Panc1 (cell line): ENCODE results near the gene CLEC12A. TPM values are rescaled to one million over a fixed set of nuclear protein-coding genes. Genes with fewer than 3 reads are reported as not detected.

Source experiments
- ATAC-seq: fragments of 200-7000 bp; cut with Tn5 transposase; 2 replicates; pipeline ENCODE4 v1.9.1; 2020; ENCODE audit warnings: mild to moderate bottlenecking, moderate library complexity
- BruUV-seq: library from RNA; stranded (reverse); fragments of 400-500 nt; replicated peaks from 2 replicates; lab custom pipeline; 2021; lab: Mats Ljungman, UMichigan
- CTCF ChIA-PET: fragments of 300-600 bp; sonication (Branson Sonifier 250); formaldehyde crosslinking; loops from one replicate; lab custom pipeline; 2022; ENCODE audit warnings: antibody characterized with exemption; lab: Charles Lee
- POLR2A ChIA-PET: fragments of 300-600 bp; sonication (Branson Sonifier 250); formaldehyde crosslinking; loops from one replicate; lab custom pipeline; 2022; ENCODE audit warnings: antibody characterized with exemption; lab: Charles Lee
- DNase-seq: peaks from one replicate; pipeline ENCODE4 v3.0.0-alpha.2; 2010; ENCODE audit warnings: low read depth, low spot score
- H3K27ac ChIP-seq: 2 replicates; pipeline ENCODE4 v1.5.1; 2011; ENCODE audit warnings: mild to moderate bottlenecking, low read length, inconsistent platforms
- H3K27me3 ChIP-seq: fragments of 200-500 bp; sonication (Bioruptor generic); 2 replicates; pipeline ENCODE4 v1.6.0; 2014; ENCODE audit warnings: low read length, inconsistent platforms; ENCODE audit not compliant: control insufficient read depth, insufficient read depth
- H3K36me3 ChIP-seq: fragments of 200-500 bp; sonication (Bioruptor generic); 2 replicates; pipeline ENCODE4 v1.5.1; 2014; ENCODE audit warnings: inconsistent platforms, mild to moderate bottlenecking, low read length, moderate library complexity; ENCODE audit not compliant: control insufficient read depth, insufficient read depth
- H3K4me1 ChIP-seq: 2 replicates; pipeline ENCODE4 v1.5.1; 2011; ENCODE audit warnings: inconsistent platforms, mild to moderate bottlenecking, low read length, moderate library complexity; ENCODE audit not compliant: control insufficient read depth, insufficient read depth
- H3K4me3 ChIP-seq, 2 experiments: 2 replicates each; pipeline ENCODE4 v1.5.1; 2011 to 2012; ENCODE audit warnings: low read depth in 2 of 2, low read length in 2 of 2, mild to moderate bottlenecking in 2 of 2, inconsistent platforms in 1 of 2, moderate library complexity in 1 of 2
- H3K9me3 ChIP-seq: fragments of 200-500 bp; sonication (Bioruptor generic); 2 replicates; pipeline ENCODE4 v1.5.1; 2014; ENCODE audit warnings: low read depth, mild to moderate bottlenecking, inconsistent platforms, low read length, moderate library complexity; ENCODE audit not compliant: control insufficient read depth, insufficient read depth
- POLR2AphosphoS5 ChIP-seq: IDR thresholded peaks from 2 replicates; pipeline ENCODE4 v1.6.1; 2012; ENCODE audit warnings: mild to moderate bottlenecking, low read depth, low read length, moderate library complexity
- SIN3A ChIP-seq: IDR thresholded peaks from 2 replicates; pipeline ENCODE4 v1.6.1; 2012; ENCODE audit warnings: low read depth, mild to moderate bottlenecking, low read length, moderate library complexity, borderline replicate concordance; ENCODE audit not compliant: insufficient read depth
- TCF7L2 ChIP-seq: IDR thresholded peaks from 2 replicates; pipeline ENCODE4 v1.6.1; 2011; ENCODE audit warnings: mild to moderate bottlenecking, low read depth, low read length, inconsistent platforms
- in situ Hi-C: cut with HindIII; loops from 2 replicates; pipeline ENCODE4 v1.10.0; 2016; ENCODE audit warnings: low sequenced_read_pairs, low pct_unique_long_range_greater_than_20kb
- intact Hi-C: fragments of 100-400 bp; cut with micrococcal nuclease; formaldehyde crosslinking; loops from one replicate; pipeline ENCODE4 v1.10.0; 2022; ENCODE audit not compliant: unreplicated experiment
- total RNA-seq: library from RNA; stranded (reverse); gene quantifications from one replicate; pipeline ENCODE4 v1.2.1, GENCODE V29; 2021; ENCODE audit not compliant: unreplicated experiment
- TF ChIP-seq, protein P1 (sequence below): fragments of 450-650 bp; IDR thresholded peaks from 2 replicates; pipeline ENCODE4 v1.5.1; 2017; ENCODE audit warnings: mild to moderate bottlenecking
- TF ChIP-seq, protein P2 (sequence below), 2 experiments: IDR thresholded peaks; 2 replicates each; pipeline ENCODE4 v1.6.1; 2011 to 2012; ENCODE audit warnings: low read depth in 2 of 2, control low read depth in 1 of 2, low read length in 1 of 2, mild to moderate bottlenecking in 1 of 2, moderate library complexity in 1 of 2; ENCODE audit not compliant: insufficient read depth in 1 of 2

Gene CLEC12A
- total RNA-seq, 1 experiment from 2014 or later = not detected

GRCh38 chr12:9977916-9978315, 6.7 kb downstream of the CLEC12A start:
- TF ChIP-seq, protein P1, sequence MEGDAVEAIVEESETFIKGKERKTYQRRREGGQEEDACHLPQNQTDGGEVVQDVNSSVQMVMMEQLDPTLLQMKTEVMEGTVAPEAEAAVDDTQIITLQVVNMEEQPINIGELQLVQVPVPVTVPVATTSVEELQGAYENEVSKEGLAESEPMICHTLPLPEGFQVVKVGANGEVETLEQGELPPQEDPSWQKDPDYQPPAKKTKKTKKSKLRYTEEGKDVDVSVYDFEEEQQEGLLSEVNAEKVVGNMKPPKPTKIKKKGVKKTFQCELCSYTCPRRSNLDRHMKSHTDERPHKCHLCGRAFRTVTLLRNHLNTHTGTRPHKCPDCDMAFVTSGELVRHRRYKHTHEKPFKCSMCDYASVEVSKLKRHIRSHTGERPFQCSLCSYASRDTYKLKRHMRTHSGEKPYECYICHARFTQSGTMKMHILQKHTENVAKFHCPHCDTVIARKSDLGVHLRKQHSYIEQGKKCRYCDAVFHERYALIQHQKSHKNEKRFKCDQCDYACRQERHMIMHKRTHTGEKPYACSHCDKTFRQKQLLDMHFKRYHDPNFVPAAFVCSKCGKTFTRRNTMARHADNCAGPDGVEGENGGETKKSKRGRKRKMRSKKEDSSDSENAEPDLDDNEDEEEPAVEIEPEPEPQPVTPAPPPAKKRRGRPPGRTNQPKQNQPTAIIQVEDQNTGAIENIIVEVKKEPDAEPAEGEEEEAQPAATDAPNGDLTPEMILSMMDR = no peak
- TF ChIP-seq POLR2AphosphoS5 = no peak
- TF ChIP-seq TCF7L2 = no peak
- TF ChIP-seq SIN3A = no peak
- TF ChIP-seq, protein P2, sequence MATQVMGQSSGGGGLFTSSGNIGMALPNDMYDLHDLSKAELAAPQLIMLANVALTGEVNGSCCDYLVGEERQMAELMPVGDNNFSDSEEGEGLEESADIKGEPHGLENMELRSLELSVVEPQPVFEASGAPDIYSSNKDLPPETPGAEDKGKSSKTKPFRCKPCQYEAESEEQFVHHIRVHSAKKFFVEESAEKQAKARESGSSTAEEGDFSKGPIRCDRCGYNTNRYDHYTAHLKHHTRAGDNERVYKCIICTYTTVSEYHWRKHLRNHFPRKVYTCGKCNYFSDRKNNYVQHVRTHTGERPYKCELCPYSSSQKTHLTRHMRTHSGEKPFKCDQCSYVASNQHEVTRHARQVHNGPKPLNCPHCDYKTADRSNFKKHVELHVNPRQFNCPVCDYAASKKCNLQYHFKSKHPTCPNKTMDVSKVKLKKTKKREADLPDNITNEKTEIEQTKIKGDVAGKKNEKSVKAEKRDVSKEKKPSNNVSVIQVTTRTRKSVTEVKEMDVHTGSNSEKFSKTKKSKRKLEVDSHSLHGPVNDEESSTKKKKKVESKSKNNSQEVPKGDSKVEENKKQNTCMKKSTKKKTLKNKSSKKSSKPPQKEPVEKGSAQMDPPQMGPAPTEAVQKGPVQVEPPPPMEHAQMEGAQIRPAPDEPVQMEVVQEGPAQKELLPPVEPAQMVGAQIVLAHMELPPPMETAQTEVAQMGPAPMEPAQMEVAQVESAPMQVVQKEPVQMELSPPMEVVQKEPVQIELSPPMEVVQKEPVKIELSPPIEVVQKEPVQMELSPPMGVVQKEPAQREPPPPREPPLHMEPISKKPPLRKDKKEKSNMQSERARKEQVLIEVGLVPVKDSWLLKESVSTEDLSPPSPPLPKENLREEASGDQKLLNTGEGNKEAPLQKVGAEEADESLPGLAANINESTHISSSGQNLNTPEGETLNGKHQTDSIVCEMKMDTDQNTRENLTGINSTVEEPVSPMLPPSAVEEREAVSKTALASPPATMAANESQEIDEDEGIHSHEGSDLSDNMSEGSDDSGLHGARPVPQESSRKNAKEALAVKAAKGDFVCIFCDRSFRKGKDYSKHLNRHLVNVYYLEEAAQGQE (IDR thresholded peaks at IDR 0.05; ENCODE audit: insufficient read depth in 1 of 2, low read depth in 2 of 2, low read length in 1 of 2) = no peak
- intact Hi-C loops = no loop called here
- DNase-seq (no peak), ATAC-seq (no peak)
- Histone ChIP-seq H3K4me1 (no peaks in the 10 kb centered on the region), H3K4me3 (no peak overlapping the region), H3K27me3 (no peaks in the 10 kb centered on the region), H3K27ac (no peak overlapping the region), H3K36me3 (no peaks in the 10 kb centered on the region), H3K9me3 (no peaks in the 10 kb centered on the region)
- ChIA-PET POLR2A (no interaction called here), CTCF (no interaction called here)
- BruUV-seq = no TSS peak
- in situ Hi-C loops = no loop called here

DNA sequence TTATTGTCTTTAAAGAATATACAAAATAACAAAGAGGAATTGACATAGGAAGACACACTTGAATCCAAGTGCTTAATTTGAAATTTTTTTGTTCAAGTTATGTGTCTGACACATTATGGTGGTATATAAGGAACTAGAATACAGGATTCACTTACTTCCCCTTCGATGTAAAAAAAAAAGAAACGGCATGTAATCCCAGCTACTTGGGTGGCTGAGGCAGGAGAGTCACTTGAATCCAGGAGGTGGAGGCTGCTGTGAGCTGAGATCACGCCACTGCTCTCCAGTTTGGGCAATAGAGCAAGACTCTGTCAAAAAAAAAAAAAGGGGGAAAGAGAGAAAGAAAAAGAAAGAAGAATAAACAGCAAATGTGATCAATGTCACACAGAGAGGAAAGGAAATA, 8.9 kb downstream of the CLEC12A start:
- in situ Hi-C loops = no loop called here
- no TSS peak for BruUV-seq
- DNase-seq (no peak), ATAC-seq (no peak)
- TF ChIP-seq SIN3A (no peak), TCF7L2 (no peak)
- TF ChIP-seq, protein P1 = no peak
- no peaks in the 10 kb centered on the region for H3K9me3 ChIP-seq
- no peak overlapping the region for H3K4me3 ChIP-seq
- ChIA-PET CTCF (no interaction called here), POLR2A (no interaction called here)
- H3K36me3 ChIP-seq = no peaks in the 10 kb centered on the region
- H3K4me1 ChIP-seq = no peaks in the 10 kb centered on the region
- intact Hi-C loops = no loop called here
- H3K27ac ChIP-seq = no peak overlapping the region
- H3K27me3 ChIP-seq = no peaks in the 10 kb centered on the region
